HK-2 (cell line): ENCODE measurements around the gene BOLA1.
"Not testable (repeated sequence)": the region's sequence is repeated elsewhere in the genome, so short reads cannot be mapped to it uniquely, and the experiment has no call there.

Experiments
- DNase-seq: peaks from one replicate; pipeline ENCODE4 v3.0.0-alpha.2; 2018; ENCODE audit not compliant: unreplicated experiment

The BOLA1 gene, protein sequence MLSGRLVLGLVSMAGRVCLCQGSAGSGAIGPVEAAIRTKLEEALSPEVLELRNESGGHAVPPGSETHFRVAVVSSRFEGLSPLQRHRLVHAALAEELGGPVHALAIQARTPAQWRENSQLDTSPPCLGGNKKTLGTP

GRCh38 chr1:149899460-149900284 lies at the start of gene BOLA1:
TSS of gene BOLA1 (plus strand) at chr1:149899568. CDS start at chr1:149900060, 492 bp downstream.
- DNase-seq = peak; percentile 92

DNA sequence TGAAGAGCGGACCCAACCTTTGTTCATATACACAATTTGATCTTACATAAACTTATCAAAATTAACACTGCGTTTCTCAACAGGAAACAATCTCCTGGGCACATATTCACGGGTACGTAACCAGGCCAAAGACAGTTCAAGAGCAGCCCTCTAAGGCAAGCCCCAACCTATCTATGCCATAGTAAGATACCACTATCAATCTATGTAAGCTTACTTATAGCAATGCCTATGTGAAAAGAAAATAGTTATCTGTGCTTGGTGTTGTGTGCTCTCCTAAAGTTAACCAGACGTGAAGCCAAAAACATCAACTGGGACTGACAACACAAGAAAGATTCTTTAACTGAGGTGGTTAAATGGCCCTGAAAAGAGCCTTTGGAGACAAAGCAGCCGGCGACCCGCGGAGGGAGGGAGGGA lies 49.4 kb upstream of the BOLA1 start:
- DNase-seq = peak; percentile 9

DNA sequence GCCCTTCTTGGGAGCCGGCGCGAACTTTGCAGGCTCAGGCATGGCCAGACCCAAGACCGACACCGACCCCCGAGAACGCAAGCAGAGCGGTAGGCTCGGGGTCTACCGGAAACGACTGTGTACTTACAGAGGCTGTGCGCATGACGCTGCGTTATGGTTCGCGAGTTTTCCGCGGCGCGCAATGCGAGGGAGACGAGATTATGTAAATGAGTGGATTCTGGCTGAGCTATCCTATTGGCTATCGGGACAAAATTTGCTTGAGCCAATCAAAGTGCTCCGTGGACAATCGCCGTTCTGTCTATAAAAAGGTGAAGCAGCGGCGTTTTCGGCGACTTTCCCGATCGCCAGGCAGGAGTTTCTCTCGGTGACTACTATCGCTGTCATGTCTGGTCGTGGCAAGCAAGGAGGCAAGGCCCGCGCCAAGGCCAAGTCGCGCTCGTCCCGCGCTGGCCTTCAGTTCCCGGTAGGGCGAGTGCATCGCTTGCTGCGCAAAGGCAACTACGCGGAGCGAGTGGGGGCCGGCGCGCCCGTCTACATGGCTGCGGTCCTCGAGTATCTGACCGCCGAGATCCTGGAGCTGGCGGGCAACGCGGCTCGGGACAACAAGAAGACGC lies 48.5 kb upstream of the BOLA1 start:
- not testable (repeated sequence) for DNase-seq

DNA sequence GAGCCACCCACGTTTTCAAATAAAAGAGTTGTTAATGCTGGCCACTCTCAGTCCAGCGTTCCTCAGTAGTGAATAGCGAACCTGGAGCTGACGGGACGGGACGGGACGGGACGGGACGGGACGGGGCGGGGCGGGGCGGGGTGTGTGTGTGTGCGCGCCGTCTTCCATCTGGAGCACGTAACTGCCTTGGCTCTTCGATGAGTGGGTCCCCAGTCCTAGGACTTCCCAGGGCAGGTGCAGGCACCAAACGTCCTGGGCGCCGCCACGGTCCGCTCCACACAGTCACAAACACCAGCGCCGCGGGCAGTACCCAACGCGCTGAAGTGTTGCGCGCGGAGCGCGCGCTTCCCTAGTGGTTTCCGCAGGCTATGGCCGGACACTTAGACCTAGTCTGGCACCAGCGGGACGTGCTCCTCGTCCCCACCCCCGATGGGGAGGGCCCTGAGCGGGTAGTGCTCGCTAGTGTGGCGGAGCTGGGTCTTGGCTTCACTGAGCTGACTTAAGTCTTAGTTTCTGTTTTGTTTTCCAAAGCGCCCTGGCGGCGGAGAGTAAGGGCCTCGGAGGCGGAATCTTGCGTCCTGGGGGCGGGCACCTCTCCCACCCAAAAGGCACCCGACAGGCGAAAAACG lies 47.7 kb upstream of the BOLA1 start:
- not testable (repeated sequence) for DNase-seq

DNA sequence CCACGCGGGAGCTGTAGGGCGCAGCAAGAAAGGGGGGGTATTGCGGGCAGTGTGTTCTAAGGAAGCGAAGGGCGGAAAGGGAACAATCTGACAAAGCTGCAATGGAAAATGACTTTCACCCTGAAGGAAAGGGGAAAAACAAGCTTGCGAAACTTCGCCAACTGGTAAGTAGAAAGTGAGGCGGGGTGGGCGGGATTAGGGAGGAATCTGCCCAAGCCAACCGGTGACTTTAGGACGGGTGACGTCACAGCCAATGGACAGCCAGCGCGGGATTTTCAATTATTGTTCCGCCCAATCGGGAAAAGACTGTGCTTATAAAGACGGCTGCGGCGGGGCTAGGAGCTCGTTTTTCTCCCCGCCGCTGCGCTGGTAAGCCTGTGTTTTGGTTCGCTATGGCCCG lies 47.1 kb upstream of the BOLA1 start:
- not testable (repeated sequence) for DNase-seq

- not testable (repeated sequence) for DNase-seq
These were observed 39.1 kb upstream of the BOLA1 start for GRCh38 chr1:149860271-149860670.

DNA sequence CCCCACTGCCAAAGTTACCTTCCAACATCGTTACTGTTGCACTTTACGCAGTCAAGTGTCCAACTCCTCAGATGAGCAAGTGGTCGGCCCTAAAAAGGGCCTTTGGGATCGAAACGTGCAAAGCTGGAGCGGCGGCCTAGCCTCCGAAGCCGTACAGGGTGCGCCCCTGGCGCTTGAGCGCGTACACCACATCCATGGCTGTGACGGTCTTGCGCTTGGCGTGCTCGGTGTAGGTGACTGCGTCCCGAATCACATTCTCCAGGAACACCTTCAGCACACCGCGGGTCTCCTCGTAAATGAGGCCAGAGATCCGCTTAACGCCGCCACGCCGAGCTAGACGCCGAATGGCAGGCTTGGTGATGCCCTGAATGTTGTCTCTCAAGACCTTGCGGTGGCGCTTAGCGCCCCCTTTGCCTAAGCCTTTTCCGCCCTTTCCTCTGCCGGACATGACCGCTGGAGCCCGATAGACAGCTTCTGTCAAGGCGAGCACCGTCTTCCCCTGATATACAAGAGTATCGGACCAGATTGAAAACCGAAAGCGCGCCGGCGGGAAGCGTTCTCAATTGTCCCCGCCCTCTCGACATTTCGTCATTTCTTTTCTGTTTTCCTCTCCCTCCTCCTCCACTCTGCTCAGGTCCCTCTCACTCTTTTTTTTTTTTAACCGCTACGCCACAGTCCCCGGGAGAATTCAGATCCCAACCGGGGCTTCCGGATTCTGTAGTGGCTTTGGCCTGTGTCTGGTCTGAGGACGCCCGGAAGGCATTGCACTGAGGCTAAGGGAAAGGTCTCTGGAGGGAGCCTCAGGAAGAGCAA lies 38.5 kb upstream of the BOLA1 start:
- not testable (repeated sequence) for DNase-seq

- not testable (repeated sequence) for DNase-seq
These were observed 37.8 kb upstream of the BOLA1 start for GRCh38 chr1:149861497-149862054.

GRCh38 chr1:149866887-149867286 lies 32.5 kb upstream of the BOLA1 start:
- DNase-seq = not testable (repeated sequence)

- not testable (repeated sequence) for DNase-seq
These were observed 26.3 kb upstream of the BOLA1 start for GRCh38 chr1:149873060-149873459.

DNA sequence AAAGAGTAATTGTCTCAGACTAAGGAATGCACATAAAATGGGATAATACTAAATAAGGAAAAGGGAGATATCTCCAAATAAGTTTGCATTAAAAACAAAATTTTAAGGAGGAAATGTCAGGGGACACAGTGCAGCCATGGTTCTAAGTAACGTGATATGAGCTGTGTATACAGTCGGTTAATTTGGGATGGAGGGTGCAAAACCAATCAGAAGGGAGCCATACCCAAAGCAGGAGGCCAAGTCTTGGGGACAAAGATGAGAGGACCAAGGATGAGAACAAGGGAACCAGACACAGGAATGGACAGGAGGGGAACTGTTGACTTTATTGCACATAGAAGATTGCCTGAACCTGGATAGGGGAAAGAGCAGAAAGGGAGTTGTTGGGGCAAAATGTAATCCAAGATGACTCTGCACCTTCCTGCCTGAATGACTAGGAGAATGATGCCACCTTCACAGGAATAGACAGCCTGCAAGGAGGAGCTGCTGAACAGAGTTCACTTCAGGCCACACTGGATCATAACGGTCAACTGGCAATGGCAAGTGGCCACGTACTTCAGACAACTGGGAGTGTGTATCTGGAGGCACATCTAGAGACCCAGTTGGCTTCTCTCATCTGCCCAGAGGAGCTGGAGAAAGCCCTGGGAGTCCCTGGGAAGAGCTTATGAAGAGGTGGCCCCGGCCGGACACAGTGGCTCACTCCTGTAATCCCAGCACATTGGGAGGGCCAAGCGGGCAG lies 22.0 kb upstream of the BOLA1 start:
- no peak for DNase-seq

DNA sequence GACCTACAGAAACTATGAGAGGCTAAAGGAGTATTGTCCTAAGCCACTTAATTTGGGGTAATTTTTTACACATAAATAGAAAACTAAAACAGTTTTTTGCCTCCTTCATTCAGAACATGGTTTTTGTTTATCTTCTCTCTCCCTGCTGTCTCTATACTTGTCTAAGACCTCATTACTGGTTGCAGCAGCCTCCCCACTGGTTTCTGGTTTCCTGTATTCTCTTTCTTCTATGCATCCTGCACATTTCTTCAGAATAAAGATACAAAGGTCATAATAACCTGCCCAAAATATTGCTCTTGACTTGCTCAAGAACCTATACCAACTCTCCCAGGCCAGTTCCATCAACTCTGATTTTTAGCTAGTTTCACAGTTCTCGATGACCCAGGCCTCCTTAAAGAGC lies 19.8 kb upstream of the BOLA1 start:
- DNase-seq = no peak

DNA sequence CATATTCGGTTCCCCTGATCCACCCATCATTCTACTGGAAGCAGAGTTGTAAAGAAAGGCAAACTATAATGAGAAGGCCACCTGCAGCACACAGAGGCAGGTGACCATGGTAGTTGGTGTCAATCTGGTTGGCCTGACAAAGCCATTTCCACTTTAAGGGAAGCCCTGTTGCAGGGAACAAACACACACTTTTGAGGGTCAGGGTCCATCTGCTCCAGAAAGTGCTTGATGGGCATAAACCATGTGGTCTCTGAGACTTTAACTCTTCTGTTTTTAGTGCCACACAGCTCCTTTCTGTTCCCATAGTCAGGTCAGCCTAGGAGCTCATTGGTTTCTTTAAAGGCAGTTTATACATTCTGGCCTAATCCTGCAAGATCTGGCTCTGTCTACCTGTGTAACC lies 17.5 kb upstream of the BOLA1 start:
- DNase-seq = no peak

GRCh38 chr1:149883598-149884247 lies 15.6 kb upstream of the BOLA1 start:
- DNase-seq = no peak

DNA sequence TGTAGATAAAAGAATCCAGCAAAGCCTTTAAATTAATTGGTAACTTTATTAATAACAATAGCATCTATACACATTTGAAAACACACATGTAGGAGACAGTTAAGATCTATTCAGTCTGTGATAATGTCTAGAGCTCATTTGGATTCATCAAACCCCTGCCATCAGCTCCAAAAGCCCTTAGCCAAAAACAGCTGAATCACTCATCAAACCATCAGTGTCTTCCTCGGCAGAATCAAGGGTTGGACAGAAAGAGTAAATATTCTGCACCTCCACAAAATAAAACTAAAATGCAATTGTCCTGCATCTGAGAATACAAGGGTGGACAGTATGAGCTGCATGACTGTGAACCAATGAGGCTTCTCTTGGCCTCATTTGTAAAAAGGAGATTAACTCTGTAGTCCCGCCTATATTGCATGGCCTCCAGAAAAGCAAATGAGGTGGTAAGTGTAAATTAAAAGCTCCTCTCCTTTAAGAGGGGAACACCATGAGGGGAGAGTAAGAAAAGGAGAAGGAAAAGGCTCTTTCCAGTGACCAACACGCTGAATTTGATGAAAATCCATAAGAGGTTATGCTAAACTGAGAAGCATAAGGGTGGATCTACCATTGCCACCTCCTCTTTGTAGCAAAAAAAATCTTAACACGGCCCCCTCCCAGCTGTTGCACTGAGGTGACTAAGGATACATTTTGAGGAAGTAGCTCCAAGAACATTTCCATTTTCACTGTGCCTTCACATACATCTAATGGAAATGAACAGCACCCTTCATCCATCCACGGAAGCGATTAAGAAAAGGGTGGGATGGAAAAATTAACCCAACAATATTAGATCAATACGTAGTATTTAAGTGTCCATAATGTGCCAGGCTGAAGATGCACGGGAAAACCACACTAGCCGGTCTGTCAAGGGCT lies 14.7 kb upstream of the BOLA1 start:
- DNase-seq = no peak

DNA sequence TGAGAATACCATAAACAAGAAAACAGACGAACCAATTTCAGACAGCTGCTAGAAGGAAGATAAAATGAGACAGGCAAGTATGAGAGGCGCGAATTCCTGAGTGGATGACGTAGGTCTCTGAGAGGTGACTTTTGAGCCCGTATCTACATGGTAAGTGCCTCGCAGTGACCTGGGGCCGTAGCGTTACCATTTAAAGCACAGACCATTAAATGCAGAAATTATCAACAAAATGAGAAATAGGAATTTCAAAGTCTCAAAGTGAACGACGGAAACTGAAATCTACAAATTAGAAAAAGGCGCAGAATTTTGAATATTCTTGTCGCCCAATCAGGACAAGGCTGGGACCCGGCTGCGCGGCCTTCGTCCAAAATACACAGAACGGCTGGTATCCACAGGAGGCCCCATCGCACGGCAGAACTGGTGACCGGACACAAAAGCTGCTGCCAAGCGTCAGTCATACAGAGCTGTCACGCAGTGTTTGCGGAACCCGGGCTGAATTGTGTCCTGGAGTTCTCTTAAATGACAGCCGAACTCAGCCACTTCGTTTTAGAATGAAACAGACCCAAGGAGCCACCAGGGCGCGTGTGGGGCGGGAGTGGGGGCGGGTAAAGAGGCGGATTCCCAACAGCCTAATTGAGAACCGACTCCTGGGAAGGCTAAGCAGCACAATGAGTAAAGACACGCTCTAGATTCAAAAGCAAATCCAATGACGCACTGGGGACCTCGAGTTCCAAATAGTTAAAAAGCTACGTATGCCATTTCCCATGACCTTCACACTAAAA lies 13.8 kb upstream of the BOLA1 start:
- peak; percentile 77 for DNase-seq

DNA sequence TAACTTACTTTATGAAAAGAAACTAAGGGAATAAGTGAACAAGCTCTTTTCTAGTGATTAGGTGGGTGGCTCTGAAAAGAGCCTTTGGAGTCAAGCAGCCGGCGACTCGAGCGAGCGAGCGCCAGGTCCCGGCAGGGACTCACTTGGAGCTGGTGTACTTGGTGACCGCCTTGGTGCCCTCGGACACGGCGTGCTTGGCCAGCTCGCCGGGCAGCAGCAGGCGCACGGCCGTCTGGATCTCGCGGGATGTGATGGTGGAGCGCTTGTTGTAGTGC lies 13.3 kb upstream of the BOLA1 start:
- not testable (repeated sequence) for DNase-seq

- DNase-seq = peak; percentile 86
These were observed 12.8 kb upstream of the BOLA1 start for GRCh38 chr1:149886396-149887195.
